ELF-1 (cell line): Measurements from ENCODE around the gene POLR3GL.

Source experiments
- DNase-seq: peaks from one replicate; pipeline ENCODE4 v3.0.0-alpha.2; 2016; ENCODE audit warnings: low read depth, low spot score

Gene POLR3GL

DNA sequence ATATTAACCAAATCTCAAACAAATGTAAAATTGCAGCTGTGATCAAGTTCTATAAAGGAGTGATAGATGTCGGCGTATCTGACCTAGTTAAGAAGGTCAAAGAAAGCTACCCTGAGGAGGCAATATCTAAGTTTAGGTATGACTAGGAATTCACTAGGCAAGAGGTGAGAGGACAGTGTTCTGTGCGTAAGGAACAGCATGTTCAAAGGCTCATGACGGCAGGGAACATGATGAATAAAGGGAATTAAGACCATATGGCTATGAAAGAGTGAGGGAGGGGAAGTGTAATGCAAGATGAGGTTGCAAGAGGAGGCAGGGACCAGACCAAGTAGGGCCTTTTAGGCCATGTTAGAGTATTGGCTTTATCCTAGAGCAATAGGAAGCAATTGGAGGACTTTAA, 15.3 kb upstream of the POLR3GL start:
- DNase-seq, result no peak

DNA sequence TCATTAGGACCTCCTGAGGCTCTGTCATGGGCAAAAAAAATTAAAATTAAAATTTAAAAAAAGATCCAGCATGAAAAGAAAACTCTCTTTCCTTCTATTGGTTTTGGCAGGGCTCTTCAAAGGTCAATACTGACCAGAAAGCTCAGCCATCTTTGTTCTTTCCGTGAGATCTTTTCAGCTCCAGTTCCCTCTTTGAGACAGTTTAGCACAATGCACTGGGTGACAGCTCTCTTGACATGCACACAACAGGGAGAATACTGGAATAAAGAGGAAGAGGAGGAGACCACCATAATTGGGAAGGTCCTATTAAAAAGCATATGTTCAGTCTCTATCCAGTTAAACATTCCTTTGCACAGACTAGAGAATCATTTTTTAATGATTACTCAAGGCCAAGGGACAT, 13.0 kb upstream of the POLR3GL start:
- DNase-seq, result no peak

DNA sequence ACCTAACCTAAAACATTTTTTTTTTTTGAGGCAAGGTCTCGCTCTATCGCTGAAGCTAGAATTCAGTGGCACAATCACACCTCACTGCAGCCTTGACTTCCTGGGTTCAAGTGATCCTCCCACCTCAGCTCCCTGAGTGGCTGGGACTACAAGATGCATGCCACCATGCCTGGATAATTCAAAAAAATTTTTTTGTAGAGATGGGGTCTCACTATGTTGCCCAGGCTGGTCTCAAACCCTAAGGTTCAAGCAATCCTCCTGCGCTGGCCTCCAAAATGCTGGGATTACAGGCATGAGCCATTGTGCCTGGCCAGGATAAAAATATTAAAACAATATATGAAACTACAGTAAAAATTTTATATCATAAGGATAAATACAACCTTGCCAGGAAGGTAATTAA, 11.6 kb upstream of the POLR3GL start:
- DNase-seq, result no peak

DNA sequence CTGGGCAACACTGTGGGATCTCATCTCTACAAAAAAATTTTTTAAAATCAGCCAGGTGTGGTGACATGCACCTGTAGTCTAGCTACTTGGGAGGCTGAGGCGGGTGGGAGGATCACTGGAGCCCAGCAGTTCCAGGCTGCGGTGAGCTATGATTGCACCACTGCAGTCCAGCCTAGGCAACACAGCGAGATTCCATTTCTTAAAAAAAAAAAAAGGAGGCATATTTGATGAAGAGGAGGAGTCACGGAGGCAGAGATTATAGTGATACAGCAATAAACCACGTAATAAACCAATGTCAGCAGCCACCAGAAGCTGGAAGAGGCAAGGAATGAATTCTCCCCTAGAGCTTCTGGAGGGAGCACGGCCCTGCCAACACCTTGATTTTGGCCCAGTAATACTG, 10.6 kb upstream of the POLR3GL start:
- no peak for DNase-seq

DNA sequence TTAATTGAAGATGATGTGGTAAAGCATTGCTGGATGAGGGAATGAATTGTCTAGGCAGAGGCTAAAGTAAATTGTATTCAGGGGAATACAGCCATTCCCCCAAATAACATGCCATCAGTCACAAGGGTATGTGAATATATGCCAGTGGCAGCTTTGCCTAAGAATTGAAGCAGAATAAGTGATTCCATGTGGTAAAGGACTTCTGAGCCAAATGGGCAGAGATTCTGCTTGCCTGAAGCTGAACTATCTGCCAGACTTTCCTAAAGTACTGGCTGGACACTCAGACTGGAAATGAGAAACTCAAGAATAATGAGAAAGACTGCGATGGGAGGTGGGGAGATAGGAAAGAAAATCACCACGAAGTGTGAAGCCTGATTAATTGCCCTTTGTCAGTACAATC, 9.1 kb upstream of the POLR3GL start:
- DNase-seq, result no peak

DNA sequence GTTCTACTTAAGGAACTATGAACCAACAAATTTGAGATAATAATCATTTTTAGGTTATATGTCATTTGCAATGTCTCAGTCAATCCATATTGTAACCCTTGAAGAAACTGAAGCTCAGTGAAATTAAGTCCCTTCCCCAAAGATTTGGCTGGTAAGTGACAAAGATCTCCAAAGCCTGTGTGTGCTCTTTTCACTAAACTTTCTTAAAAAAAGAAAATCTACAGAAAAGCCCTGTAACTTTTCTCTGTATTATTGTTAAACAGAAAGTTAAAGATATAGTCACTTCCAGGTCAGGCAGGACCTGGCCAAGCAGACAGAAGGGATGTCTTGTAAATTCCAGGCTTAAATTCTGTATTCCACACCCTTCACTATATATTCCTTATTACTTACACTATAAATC, 8.1 kb upstream of the POLR3GL start:
- no peak for DNase-seq

DNA sequence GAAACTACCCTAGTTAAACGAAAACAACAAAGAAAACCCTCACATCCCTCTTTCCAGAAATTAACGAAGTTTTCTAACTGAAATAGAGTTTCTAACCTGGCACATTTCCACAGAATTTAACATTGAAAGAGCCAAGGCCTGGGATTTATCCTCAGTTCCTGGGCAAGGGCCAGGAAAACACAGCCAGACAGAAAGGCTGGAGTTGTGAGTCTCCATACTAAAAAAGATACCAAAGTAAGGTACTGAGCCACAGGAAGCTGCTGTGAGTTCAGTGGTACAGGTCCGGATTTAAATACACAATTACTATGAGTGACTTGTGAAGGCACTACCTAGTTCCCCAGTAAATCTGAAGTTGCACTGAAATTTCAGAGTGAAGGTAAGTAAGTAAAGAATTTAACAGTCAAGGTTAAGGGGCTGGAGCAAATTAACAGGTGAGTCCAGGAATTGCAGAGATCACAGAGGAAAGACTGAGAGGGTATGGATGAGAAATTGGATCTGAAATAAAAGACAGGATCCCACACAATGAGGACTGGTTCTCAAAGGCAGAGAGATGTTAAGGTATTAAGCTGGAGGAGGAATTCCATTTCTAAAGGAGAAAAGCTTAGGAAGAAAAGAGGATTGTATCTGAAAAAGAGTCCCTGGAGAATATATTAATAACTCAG, 7.6 kb upstream of the POLR3GL start:
- no peak for DNase-seq

DNA sequence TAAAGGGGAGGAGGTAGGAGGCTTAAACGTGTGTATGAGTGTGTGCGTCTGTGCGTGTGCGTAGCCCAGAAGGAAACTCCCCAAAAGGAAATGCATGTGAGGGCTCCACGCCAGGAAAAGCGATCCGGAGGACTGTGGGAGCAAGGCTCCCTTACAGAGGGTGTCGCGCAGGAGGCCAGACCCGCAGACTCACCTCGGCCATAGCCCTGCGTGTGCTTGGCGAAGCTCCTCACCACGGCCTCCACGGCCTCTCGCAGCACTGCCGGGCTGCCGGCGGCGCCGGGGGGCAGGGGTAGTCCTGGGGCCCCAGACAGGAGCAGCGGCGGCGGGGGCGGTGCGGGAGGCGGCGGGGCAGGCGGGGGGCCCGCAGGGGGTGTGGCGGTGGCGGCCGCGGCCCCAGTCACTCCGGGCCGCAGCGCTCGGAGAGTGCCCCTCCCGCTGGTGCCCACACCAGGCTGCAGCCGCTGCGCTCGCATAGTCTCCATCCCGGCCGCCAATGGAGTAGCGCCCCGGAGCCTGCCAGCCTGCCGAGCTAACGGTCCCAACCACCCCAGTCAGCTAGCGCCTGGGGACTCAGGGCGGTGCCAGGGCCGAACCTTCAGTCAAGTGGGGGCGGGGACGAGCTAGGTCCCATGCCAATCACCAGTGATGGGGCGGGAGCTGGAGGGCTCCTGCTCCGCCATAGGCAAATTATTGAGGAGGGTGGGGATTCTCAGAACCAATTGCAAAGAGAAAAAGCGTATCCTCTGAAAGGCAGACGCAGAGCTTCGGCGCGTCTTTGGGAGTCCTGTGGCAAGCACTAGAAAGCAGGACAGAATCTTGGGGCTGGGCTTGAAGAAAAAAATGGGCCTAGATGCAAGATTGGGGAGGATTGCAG, 6.8 kb upstream of the POLR3GL start, which contains the start of gene LIX1L:
TSS of gene LIX1L (minus strand) at position 575 of the 877 bp plus-strand sequence. CDS start at position 485, 90 bp downstream.
- DNase-seq, result peak; percentile 97

DNA sequence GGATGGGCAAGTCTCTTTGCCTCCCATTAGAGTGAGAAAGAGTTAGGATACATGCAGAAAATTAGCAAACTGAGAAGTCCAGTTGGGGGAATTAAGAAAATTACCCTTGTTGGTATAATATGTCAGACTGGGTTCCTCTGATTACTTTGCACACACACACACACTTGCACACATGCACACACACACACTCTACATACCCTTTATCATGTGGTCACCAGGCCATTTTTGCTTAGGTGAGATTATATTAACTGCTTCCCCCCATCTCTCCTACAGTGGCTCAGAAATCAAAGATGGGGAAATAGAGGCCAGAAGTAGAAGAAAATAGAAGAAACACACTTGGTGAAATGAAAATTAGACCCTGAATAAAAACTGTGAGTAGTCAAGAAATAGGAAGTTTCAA, 5.8 kb upstream of the POLR3GL start:
- no peak for DNase-seq

DNA sequence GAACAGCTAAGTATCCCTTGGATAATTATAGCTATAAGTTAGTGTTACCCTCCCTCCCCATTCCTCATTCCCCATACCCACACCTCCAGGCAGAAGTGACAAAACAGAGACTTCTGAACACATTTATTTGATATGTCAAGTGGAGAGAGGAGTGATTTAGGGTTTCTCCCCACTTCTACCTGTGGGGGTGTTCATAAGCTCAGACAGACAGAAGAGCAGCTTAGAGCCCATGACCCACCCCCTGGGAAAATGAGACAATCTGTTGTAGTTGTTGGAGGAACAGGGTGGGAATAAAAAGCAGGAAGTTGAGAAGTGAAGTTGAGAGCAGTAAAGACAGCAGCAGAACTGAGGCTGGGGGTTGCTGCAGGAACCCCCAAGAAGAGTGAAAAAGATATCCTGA, 5.2 kb upstream of the POLR3GL start:
- DNase-seq, result no peak

DNA sequence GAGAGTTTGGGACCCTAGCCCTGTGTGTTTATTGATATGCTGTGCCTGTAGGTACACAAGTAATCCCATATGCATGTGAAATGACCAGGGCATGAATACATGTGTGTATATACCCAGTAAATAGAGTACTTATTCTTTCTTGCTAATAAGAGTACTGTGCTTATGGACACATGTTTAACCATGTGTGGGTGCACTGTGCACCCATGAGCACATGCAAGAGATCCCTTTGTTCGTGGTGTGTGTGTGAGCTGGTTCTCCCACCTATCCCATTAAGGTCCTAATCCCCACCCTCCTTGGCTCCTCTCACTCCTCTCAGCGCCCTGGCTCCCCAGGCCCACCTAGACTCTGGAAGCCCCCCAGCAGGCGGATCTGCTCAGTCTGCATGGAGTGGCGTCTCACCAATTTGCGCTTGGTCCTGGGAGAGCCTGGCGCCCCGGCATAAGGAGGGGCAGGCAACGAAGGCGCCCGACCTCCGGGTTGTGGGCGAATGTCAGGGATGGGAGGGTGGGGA, 4.5 kb upstream of the POLR3GL start:
- no peak for DNase-seq

DNA sequence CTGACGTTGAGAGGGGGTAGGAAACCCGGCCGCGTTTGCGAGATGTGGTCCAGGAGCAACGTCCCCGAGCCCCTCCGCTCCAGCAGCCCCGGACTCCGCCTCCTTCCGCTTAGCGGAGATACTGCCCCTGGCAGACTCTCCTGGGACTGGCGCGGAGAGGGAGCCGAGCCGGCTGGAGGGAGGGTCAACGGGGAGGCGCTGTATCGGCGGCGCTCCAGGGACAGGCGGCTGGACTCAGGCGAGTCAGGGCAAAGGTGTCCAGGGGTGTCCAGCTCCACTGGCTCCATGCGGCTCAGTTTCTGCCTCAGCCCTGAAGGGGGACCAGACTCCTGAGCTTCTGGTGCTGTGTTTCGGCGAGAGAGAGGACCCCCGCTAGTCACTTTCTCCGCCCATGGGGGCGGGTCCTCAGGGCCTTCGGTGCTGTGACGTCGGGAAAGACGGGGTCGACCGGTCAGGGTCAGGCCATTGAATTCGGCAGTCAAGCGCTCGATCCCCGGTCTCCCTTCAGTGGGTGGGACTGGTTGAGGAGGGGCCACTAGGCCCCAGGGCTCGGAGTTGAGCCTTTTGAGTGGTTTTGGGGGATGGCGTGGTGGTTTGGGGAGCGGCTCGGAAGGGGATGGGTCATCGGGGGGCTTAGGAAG, 3.9 kb upstream of the POLR3GL start:
- peak; percentile 86 for DNase-seq

DNA sequence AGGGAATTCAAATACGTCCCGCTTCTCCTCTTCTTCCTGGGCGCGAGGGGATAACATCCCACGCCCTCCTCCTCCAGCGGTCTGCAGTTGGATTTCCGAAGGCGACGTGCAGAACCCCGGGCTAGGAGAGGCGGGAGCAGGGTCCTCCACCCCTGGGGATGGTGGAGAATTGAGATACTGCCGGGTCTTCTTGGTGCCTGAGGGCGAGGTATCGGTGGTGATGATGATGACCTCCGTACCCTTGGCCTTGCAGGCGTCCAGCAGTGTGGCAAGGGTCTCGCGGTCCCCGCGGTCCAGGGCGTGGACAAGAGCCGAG, 3.4 kb upstream of the POLR3GL start:
- DNase-seq, result no peak

DNA sequence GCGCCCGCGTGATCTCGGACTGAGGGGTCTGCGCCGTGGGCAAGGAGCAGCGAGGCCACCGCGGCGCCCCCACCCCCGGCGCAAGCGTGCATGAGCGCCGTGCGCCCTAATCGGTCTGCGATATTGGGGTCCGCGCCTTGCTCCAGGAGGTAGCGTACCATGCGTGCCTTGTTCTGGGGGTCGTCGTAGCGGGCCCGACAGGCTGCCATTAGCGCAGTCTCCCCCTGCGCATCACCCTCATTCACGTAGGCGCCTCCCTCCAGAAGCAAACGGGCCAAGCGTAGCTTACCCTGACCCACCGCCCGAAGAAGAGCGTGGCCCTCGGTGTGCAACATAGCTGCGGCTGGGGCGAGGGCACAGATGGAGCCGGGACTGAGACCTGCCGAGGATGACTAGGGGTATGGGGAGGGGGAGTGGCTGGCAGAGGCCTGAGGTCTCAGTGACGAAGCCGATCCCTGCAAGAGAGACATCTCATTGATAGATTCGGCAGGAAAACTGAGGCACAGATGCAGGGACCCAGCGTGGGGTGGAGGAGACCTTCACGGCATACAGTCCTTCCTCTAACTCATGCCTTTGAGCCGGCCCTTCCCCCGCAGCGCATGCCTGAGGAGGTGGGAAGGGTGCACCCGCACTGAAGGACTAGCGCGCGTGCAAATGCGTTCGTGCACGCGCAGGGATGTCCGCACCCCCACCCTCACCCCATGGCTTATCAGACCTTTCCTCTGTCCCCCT, 2.9 kb upstream of the POLR3GL start:
- peak; percentile 22 for DNase-seq

DNA sequence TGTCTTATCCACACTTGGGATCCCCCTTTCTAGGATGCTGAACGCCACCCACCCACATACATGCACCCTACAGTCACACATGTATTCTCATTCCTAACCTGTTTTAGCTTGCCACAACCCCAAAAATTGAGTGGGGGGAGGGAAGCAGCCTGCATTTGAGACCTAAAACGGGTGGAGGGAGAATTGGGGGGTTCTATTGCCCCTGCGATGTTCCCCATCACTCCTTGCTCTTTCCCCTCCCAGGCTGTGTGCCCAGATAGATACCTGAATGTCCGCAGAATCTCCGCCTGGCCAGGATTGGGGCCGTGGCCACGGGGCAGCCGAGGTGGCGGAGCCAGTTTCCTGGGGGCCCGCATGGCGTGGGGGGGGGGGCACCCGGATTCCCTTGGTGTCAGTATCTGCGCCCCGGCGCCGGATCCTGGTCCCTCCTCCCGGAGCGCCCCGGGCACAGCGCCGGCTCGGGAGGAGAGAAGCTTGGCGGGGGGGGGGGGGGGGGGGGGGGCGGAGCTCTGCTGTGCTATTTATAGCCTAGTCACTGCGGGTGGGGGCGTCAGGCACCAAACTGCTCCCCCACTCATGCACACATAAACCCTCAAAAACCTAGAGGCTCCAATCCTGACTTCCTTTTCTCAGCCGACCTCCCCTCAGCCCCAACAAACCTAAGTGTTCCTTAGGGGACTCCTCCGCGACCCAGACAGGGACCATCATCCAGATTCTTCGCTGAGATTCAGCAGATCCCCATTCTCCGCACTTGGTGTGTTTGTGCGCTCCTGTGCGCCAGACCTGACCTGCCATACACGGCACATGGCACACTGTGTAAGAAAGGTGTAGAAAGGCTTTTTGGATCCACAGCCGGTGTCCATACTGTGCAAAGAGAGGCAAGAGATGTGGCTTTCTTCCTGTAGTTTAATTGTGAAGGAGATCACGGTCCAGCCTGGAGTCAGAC, 2.1 kb upstream of the POLR3GL start:
- DNase-seq, result no peak

DNA sequence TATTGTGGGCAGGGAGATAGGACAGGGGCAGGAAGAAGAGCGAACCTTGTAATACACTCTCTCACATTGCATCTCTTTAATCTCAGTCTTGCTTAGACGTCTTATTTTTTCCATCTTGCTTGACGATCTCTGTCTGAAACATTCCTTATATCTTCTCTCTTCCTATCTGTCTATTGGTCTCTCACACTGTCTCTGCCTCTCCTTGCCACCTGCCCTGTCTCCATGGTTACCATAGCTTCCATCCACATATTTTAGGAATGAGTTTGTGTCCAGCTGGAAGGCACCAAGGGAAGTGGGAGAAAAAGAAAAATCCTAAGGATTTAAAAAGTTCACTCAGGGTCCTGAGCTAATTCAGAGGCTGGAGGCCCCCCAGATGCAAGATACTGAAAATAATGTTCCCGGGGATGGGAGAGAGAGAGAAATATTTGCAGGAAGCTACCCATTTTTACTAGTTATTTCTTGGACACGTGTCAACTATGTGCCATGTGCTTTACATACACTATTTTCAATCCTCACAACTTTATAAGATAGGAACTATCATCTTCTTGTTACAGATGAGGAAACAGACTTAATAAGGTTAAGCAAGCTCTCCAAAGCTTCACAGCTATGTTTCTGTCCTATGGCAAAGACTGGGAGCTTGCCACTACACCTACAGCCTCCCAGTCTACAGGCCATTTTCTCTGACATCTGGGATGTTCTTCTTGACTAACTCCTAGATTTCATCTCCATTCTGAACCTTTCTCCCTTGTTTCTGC, 1.0 kb upstream of the POLR3GL start:
- DNase-seq, result no peak

DNA sequence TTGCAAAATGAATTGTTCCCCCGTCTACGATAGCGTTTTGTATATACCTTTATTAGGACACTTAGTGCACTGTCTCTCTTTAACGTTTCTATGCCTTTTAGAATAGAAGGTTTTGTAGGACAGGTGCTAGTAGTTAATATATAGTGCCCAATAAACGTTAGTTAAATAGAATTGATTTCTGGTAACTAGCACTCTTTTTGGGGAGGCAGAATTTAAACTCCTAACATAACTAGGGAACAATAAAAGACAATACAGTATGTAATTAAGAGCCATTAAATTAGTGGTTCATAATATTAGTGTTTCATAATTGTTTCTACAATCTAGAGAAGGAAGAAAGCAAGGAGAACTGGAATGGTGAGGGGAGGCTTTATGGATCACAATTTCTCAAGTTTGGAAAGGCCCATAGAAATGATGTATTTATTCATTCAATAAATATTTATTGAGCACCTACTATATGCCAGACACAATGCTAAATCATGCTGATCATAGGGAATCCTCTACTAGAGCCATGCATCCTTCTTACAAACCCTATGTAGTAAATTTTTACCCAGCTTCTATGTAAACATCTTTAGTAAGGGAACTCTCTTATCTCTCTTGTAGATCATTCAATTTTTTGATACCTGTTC, 742 bp downstream of the POLR3GL start:
- no peak for DNase-seq

DNA sequence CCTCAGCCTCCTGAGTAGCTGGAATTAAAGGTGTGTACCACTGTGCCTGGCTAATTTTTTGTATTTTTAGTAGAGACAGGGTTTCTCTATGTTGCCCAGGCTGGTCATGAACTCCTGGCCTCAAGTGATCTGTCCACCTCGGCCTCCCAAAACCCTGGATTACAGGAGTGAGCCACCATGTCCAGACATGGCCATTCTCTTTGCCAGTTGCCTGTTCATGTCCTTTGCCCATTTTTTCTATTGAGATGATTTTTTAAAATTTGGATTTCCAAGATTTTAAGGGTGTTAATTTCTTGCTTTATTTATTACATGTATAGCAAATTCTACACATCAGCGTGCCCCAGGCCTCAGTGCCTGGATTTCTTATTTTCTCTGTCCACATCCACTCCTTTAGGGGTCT, 2.8 kb downstream of the POLR3GL start:
- DNase-seq, result no peak

DNA sequence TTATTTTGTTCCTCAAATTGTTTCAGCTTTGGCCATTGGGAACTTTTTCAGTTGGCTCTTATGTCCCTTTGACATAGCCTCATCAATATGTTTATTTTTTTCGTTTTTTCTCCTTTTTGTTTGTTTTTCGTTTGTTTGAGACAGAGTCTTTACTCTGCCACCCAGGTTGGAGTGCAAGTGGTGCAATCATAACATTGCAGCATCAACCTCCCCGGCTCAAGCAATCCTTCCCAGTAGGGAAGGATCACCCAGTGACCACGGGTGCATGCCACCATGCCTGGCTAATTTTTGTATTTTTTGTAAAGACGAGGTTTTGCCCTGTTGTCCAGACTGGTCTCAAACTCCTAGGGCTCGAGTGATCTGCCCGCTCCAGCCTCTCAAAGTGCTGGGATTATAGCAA, 8.1 kb downstream of the POLR3GL start:
- DNase-seq, result no peak

DNA sequence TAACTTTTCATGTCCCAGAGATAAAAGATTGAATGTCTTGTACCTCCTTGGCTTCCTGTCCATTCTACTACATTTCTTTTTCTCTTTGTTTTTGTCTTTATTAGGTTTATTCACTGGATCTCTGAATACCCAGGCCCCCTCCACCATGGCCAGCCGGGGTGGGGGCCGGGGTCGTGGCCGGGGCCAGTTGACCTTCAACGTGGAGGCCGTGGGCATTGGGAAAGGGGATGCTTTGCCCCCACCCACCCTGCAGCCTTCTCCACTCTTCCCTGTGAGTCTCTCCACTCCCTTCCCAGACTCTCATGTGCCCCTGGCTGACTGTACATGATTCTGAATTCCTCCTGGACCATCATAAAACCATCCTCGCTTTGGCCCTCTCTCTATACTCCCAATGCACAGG, 10.2 kb downstream of the POLR3GL start:
- DNase-seq, result no peak
